ENCODE data around the gene AANAT. TPM values are rescaled to one million over a fixed set of nuclear protein-coding genes. Genes with fewer than 3 reads are reported as not detected.

The AANAT gene
- total RNA-seq, 1 donor from 2014 or later = not detected

DNA sequence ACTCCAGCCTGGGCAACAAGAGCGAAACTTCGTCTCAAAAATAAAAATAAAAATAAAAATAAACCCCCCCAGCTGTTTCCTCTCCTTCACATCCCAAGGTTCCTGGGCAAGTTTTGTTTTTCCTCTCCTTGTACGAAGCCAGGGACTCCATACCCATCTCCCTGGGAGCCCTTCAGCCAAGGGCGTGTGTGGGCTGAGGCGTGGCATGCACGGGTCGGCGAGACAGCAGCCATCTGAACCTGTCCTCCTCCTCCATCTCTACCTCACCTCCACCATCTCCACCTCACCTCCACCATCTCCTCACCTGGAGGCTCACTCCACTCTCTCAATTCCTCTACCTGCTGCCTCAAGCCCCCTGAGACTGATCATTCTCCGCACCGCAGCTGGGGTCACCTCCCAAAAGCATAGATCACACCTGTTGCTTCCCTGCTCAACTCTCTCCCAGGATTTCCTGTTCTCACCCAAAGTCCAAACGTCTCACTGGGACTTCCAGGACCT is 16.9 kb downstream of the AANAT start:
- DNase-seq (ENCODE audit: low spot score in 2 of 2) (no peak), FAIRE-seq (no peak)

DNA sequence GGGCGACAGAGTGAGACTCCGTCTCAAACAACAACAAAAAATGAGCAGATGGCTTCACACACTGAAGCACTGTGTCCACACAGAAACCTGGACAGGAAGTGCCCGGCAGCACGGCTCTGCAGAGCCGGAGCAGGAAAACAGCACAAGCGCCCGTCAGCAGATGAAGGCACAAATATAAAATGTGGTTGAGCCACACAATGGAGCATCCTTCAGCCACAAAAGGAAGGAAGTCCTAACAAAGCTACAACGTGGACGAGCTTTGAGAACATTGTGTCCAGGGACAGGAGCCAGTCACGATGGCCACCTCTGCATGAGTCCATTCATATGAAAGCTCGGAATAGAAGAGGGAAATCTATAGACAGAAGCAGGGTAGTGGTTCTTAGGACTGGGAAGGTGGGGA is 18.2 kb downstream of the AANAT start:
- FAIRE-seq (no peak), DNase-seq (ENCODE audit: low spot score in 2 of 2) (no peak)

DNA sequence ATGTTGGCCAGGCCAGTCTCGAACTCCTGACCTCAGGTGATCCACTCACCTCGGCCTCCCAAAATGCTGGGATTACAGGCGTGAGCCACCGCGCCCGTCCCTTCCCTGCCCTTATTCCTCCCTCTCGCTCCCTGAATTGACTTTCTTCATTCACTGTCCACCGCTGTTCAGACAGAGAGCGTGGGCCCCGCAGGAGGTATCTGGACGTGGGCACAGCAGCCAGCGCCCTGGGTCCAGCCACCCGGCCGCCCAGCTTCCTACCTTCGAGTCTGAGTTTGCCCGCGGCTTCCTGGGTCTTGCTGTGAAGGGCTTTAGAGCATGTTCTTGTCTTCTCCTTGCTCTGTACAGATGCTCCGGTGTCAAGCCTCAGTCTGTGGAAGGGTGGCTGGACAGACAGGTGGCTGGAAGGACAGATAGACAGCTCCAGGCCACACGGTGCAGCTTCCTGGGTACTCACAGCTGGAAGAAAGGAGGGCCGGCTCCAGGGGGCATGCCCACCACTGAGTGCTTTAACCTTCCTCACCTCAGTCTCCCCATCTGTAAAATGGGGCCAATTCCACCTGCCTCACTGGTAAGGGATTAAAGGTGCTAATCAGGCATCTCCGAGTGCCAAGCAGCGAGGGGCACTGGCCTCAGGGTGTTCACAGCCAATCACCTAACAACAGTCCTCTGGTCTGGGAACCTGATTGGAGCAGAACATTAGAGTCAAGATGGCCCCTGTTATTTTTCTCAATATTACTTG is 20.2 kb downstream of the AANAT start:
- FAIRE-seq = no peak
- no peak for DNase-seq (ENCODE audit: low spot score in 2 of 2)

DNA sequence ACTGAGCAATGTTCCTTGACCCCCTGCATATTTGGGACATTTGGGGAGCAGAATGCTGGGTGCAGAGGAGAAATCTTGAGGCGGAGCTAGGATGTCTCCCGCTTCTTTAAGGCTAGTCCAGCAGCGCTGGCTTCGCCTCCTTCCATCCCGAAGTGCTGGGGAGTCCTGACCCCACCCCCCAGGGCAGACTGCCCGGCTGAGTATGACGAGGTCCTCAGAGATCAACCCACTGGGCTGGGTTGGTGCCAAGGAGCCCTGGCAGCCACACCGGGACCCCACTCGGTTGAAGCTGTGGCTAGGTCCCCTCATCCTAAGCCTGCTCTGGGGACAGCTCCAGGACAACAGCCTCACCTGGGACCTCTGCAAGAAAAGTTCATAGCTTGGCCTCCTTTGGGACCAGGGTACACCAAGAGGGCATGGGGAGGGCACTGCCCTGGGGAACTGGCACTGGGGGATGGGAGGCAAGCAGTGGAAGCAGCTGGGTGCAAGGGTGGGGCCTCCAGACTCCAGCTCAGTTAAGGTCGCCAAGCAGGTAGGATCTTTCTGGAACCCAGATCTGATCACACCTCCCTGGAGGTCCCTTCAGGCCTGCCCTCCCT is 22.8 kb downstream of the AANAT start:
- FAIRE-seq = no peak
- no peak for DNase-seq (ENCODE audit: low spot score in 2 of 2)

DNA sequence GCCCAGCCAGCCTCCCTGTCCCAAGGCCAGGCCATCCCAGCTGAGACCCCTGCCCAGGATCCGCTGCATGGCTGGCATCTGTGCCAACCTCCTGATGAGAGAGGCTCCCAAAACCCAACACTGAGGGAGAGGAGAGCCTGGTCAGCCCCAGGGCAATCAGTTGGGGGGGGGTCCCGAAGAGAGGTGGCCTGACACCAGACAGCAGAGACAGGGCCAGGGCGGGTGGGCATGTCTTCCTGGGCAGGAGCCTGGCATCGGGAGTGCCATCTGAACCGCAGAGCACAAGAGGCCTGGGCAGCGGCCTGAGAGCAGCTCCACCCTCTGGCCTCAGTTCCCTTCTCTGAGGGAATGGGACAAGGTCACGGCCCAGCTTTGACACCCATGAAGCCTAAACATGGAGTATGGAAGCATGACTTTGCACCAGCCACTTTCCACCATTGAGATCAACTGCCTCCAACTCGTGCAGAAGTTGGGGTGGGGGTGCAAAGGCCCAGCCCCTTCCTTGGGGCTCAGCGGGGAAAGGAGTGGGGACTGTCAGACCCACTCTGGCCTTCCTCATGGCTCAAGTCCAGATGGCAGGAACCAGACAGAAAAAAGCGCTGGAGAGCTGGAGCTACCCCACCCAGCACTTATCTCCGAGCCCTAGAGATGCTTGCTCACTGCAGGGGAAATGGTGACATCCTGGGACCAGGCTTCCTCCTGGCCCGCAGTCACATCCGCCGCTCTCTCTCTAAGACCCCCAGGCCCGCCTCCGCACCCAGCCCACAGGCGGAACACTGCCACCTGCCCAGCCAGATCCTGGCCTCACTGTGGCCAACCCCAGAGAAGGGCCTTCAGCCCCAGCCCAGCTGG is 24.1 kb downstream of the AANAT start:
- DNase-seq (ENCODE audit: low spot score in 2 of 2) (no peak), FAIRE-seq (no peak)

- FAIRE-seq = no peak
Measured at GRCh38 chr17:76492123-76492988, 25.0 kb downstream of the AANAT start.

GRCh38 chr17:76492989-76493501 is 25.6 kb downstream of the AANAT start:
- DNase-seq (ENCODE audit: low spot score in 2 of 2) = peak in 1 of 2 donors; percentile 69
- FAIRE-seq = no peak

More at GRCh38 chr17:76492123-76492988, 25.0 kb downstream of the AANAT start:
- DNase-seq (ENCODE audit: low spot score in 2 of 2) = no peak

DNA sequence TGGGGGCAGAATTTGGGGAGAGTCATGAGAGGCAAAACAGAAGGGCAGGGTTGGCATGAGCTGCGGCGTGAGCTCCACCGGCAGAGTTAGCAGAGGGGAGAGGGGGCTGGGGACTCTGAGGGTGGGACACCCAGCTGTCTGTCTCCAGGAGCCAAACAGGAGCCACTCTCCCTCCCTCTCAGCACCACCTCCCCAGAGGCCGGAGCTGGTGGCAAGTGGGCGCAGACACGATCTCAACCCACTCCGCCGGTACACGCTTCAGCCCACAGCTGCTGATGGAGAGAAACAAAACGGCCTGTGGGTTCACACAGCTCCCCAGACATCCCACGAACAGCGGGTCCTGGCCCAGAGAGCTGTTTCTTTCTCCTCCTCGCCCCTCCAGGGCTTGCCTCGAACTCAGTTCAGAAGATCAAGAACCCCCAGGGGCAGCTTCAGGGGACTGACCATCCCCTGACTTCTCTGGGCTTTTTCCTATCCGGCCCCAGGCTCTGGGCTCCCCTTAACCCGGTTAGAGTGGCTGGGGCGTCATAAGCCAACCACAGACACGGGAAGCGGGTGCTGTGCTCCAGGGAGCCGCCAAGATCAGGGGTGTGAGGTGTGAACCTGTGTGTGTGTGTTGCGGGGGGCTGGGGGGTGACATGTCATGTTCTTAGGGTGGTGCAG is 26.2 kb downstream of the AANAT start:
- no peak for DNase-seq (ENCODE audit: low spot score in 2 of 2)
- no peak for FAIRE-seq

DNA sequence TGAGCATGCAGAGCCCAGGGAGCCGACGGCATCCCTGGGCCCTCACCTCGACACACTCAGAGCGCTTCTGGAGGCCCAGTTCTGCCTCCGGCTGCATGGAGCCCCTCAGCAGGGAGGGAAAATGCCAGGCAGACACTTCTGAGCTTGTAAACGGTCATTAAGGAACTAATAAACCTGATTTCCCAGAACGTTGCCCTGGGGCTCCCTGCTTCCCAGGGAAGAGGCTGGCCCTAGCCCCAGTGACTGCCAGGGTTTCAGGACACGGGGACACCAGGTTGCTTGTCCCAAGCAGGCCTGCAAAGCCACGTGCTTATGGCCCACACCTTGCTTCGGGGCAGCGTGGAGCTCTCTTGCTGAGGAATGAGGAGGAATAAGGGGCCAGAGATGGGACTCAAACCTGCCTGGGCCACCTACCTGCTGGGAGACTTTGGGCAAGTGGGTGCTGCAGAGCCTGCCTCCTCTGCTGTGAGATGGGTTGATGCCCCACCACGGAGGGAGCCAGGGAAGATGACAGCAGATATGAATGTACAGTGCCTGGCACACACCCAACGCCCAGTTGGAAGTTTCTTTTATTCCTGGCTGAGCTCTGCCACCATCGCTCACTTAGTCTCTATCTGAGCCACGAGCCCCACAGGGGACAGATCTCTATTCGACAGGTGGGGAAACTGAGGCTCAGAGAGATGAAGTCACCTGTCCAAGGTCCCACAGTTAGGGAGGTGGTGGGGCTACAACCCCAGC is 28.4 kb downstream of the AANAT start:
- DNase-seq (ENCODE audit: low spot score in 2 of 2) = no peak
- no peak for FAIRE-seq

DNA sequence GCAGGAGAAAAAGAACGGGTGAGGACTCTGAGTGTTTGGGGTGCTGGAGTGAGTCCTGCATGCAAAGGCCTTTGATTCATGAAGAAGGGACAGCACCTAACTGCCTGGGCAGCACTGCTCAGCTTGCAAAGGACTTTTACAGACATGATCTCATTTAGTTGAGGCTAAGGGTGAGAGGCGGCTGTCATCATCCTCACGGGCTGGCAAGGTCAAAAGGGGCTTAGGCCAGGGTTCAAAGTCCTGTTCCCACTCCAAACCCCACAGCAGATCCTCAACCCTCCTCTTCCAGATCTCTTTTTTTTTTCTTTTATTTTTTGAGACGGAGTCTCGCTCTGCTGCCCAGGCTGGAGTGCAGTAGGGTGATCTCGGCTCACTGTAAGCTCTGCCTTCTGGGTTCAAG is 29.1 kb downstream of the AANAT start:
- no peak for DNase-seq (ENCODE audit: low spot score in 2 of 2)
- FAIRE-seq = no peak

DNA sequence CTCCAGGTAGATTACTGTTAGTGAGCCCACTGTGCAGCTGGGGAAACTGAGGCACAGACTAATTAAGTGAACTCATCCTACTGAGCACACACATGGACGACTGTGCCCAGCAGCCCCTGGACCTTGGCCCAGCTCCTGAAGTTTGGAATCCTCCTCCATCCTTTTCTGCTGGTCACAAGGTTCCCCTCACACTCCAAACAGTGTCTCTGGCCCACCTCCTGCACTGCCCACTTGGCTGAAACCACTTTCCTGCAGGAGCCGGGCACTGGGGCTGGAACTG is 30.2 kb downstream of the AANAT start:
- no peak for DNase-seq (ENCODE audit: low spot score in 2 of 2)
- FAIRE-seq = no peak

DNA sequence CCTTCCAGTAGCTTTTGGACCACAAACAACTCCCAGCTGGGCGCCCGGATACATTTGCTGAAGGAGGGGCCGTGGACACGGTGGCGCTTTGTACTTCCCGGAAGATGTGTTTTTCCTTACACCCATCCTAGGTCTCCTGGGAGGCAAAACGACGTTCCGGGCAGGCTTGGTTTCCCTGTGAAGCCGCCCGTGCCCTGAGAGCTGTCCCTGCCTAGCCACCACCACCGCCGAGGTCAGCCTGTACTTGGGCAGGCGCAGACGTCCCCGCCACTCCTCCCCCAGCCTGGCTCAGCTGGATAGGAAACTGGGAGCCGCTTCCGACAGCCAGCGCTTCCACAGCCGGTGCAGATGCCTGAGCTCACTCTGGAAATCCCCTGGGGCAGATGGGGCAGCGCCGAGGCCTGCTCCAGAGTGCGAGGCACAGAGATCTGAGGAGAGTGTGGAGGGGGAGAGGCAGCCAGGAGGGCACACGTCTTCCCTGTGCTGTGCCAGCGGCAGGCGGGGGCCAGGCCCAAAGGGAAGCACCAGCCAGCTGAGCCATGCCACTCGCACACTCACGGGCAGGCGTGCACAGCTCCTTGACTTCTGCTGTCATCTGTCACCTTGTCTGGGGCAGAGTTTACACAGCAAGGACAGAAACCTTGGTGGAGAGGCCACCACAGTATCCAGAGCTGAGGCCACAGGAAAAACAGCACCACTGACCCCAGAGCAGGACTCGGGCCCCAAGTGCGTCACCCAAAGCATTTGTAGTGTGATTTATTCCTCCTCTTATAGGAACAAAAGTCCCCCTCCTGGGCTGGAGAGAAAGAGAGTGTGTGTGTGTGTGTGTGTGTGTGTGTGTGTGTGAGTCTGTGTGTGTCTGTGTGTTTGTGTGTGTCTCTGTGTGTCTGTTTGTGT is 30.8 kb downstream of the AANAT start:
- DNase-seq (ENCODE audit: low spot score in 2 of 2) (peak; percentile 56 to 75), FAIRE-seq (no peak)

DNA sequence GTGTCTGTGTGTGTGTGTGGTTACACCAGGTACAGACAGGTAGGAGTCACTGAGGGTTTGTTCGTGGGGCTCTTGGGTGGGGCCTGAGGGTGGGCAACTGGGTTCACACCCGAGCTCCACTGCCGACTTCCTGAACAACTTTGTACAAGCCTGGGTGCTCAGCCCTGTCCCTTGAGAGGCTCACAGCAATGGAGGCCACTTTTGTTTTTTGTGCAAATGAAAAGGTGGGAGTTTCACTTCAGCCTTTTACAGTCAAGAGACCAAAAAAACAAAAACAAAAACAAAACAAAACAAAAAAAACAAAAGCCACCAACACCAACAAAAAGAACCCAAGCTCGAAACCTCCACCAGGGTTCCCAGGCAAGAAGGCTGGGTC is 31.5 kb downstream of the AANAT start:
- no peak for DNase-seq (ENCODE audit: low spot score in 2 of 2)
- no peak for FAIRE-seq

DNA sequence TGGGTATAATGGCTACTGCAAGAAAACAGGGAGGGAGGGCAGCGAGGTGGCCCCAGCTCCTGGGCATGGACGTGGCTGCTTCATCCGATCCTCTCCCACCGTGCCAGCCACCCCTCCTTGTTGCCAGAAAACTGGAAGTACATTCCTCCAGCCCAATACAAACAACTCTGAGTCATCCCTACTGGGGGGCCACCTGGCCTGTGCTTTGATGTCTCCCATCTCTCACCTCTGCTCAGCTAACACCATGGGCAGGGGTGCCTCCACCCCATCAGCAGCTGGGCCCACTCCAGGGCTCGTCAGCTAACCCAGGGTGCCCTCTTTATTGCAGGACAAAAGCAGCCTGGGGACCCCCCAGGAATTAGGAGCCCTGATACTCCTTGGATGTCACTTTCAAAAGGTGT is 31.9 kb downstream of the AANAT start:
- no peak for FAIRE-seq

GRCh38 chr17:76500074-76500746 is 32.8 kb downstream of the AANAT start:
- no peak for FAIRE-seq
- DNase-seq (ENCODE audit: low spot score in 2 of 2) = no peak

More for the DNA sequence above, 31.9 kb downstream of the AANAT start:
- no peak for DNase-seq (ENCODE audit: low spot score in 2 of 2)

GRCh38 chr17:76500747-76501017 is 33.3 kb downstream of the AANAT start:
- DNase-seq (ENCODE audit: low spot score in 2 of 2) (no peak), FAIRE-seq (no peak)

- no peak for FAIRE-seq
Measured at GRCh38 chr17:76501018-76501826, 33.8 kb downstream of the AANAT start, which contains the start of gene RHBDF2. Gene RHBDF2 (minus strand): TSS chr17:76501423. CDS start chr17:76481524, 19,899 bp downstream.

More at GRCh38 chr17:76501018-76501826, 33.8 kb downstream of the AANAT start, which contains the start of gene RHBDF2:
- DNase-seq (ENCODE audit: low spot score in 2 of 2) = peak; percentile 78 to 89

Measured in frontal cortex (tissue), 4 donors.